Immature natural killer cell (primary cell): ENCODE results near the gene GRID1. TPM values are rescaled to one million over a fixed set of nuclear protein-coding genes. Genes with fewer than 3 reads are reported as not detected.

Experiments used
- DNase-seq, 3 donors: peaks; one replicate each; pipeline ENCODE4 v3.0.0; 2022; ENCODE audit warnings: mixed read lengths in 1 of 3
- H3K27ac Mint-ChIP-seq, 6 donors: one replicate each; pipeline ENCODE4 v1.8.0; 2020; ENCODE audit warnings: mixed read lengths in 6 of 6, mild to moderate bottlenecking in 5 of 6, inconsistent platforms in 4 of 6, moderate library complexity in 3 of 6
- H3K27me3 Mint-ChIP-seq, 3 donors: one replicate each; pipeline ENCODE4 v1.8.0; 2020 to 2021; ENCODE audit warnings: low read depth in 3 of 3, mild to moderate bottlenecking in 3 of 3, mixed read lengths in 3 of 3, moderate library complexity in 3 of 3, inconsistent platforms in 1 of 3
- H3K36me3 Mint-ChIP-seq, 3 donors: one replicate each; pipeline ENCODE4 v1.8.0; 2020; ENCODE audit warnings: mixed read lengths in 3 of 3, inconsistent platforms in 2 of 3, mild to moderate bottlenecking in 2 of 3
- H3K4me1 Mint-ChIP-seq, 2 donors: one replicate each; pipeline ENCODE4 v1.8.0; 2020; ENCODE audit warnings: inconsistent platforms in 2 of 2, mild to moderate bottlenecking in 2 of 2, mixed read lengths in 2 of 2, moderate library complexity in 1 of 2
- H3K4me3 Mint-ChIP-seq, 5 donors: one replicate each; pipeline ENCODE4 v1.8.0; 2020; ENCODE audit warnings: mild to moderate bottlenecking in 5 of 5, mixed read lengths in 5 of 5, inconsistent platforms in 3 of 5, moderate library complexity in 3 of 5
- H3K9me3 Mint-ChIP-seq, 6 donors: one replicate each; pipeline ENCODE4 v1.8.0; 2020; ENCODE audit warnings: mild to moderate bottlenecking in 6 of 6, mixed read lengths in 6 of 6, inconsistent platforms in 4 of 6, moderate library complexity in 3 of 6
- polyA plus RNA-seq, 3 donors: library from polyadenylated mRNA; unstranded; fragments of 300-500 nt; fragmentation: Illumina TruSeq; gene quantifications; one replicate each; pipeline ENCODE4 v1.2.3, GENCODE V29; 2021

GRID1 gene
- polyA plus RNA-seq, 3 donors from 2014 or later, result not detected

GRCh38 chr10:86253091-86254072, 113.2 kb downstream of the GRID1 start:
- peaks cover 2 to 4% (median 3%) of the 10 kb centered on the region in 3 donors for H3K27me3 Mint-ChIP-seq
- no peak overlapping the region for H3K4me3 Mint-ChIP-seq
- H3K27ac Mint-ChIP-seq, result no peak overlapping the region
- DNase-seq, result no peak
- no peaks in the 10 kb centered on the region for H3K36me3 Mint-ChIP-seq
- no peaks in the 10 kb centered on the region for H3K4me1 Mint-ChIP-seq
- H3K9me3 Mint-ChIP-seq, result peaks cover 0 to 4% (median 1%) of the 10 kb centered on the region in 6 donors

- DNase-seq, result no peak
- H3K27ac Mint-ChIP-seq, result no peak overlapping the region
Measured at GRCh38 chr10:86252556-86252955, 114.0 kb downstream of the GRID1 start.

GRCh38 chr10:86252079-86252478, 114.5 kb downstream of the GRID1 start:
- H3K27me3 Mint-ChIP-seq, result peaks cover 0 to 2% (median 0%) of the 10 kb centered on the region in 3 donors

More at GRCh38 chr10:86252556-86252955, 114.0 kb downstream of the GRID1 start:
- H3K36me3 Mint-ChIP-seq, result no peaks in the 10 kb centered on the region
- H3K4me1 Mint-ChIP-seq, result no peaks in the 10 kb centered on the region
- H3K4me3 Mint-ChIP-seq, result no peak overlapping the region
- peaks cover 0 to 4% (median 1%) of the 10 kb centered on the region in 6 donors for H3K9me3 Mint-ChIP-seq
- peaks cover 0 to 2% (median 0%) of the 10 kb centered on the region in 3 donors for H3K27me3 Mint-ChIP-seq

GRCh38 chr10:86251426-86251825, 115.2 kb downstream of the GRID1 start:
- Mint-ChIP-seq H3K9me3 (peaks cover 0 to 4% (median 1%) of the 10 kb centered on the region in 6 donors), H3K4me3 (no peak overlapping the region), H3K27me3 (peaks cover 0 to 2% (median 2%) of the 10 kb centered on the region in 3 donors), H3K4me1 (no peaks in the 10 kb centered on the region), H3K36me3 (no peaks in the 10 kb centered on the region), H3K27ac (no peak overlapping the region)
- no peak for DNase-seq

More at GRCh38 chr10:86252079-86252478, 114.5 kb downstream of the GRID1 start:
- no peak overlapping the region for H3K27ac Mint-ChIP-seq
- H3K4me1 Mint-ChIP-seq, result no peaks in the 10 kb centered on the region
- H3K36me3 Mint-ChIP-seq, result no peaks in the 10 kb centered on the region
- H3K9me3 Mint-ChIP-seq, result peaks cover 0 to 4% (median 1%) of the 10 kb centered on the region in 6 donors
- no peak overlapping the region for H3K4me3 Mint-ChIP-seq
- DNase-seq, result no peak

GRCh38 chr10:86250399-86250798, 116.2 kb downstream of the GRID1 start:
- no peak for DNase-seq
- Mint-ChIP-seq H3K4me1 (no peaks in the 10 kb centered on the region), H3K36me3 (no peaks in the 10 kb centered on the region), H3K9me3 (peaks cover 0 to 4% (median 1%) of the 10 kb centered on the region in 6 donors), H3K4me3 (no peak overlapping the region), H3K27me3 (peaks cover 0 to 4% (median 2%) of the 10 kb centered on the region in 3 donors), H3K27ac (no peak overlapping the region)

- no peak for DNase-seq
- Mint-ChIP-seq H3K9me3 (peaks cover 0 to 4% (median 1%) of the 10 kb centered on the region in 6 donors), H3K36me3 (no peaks in the 10 kb centered on the region), H3K4me3 (no peak overlapping the region), H3K4me1 (no peaks in the 10 kb centered on the region), H3K27ac (no peak overlapping the region), H3K27me3 (peaks cover 0 to 4% (median 2%) of the 10 kb centered on the region in 3 donors)
Measured at GRCh38 chr10:86249794-86250193, 116.8 kb downstream of the GRID1 start.

GRCh38 chr10:86248062-86248461, 118.5 kb downstream of the GRID1 start:
- Mint-ChIP-seq H3K36me3 (no peaks in the 10 kb centered on the region), H3K4me3 (no peak overlapping the region), H3K27me3 (peaks cover 0 to 3% (median 2%) of the 10 kb centered on the region in 3 donors), H3K27ac (no peak overlapping the region), H3K9me3 (peaks cover 0 to 4% (median 1%) of the 10 kb centered on the region in 6 donors), H3K4me1 (no peaks in the 10 kb centered on the region)
- no peak for DNase-seq

- H3K27ac Mint-ChIP-seq, result no peak overlapping the region
- H3K4me1 Mint-ChIP-seq, result no peaks in the 10 kb centered on the region
- no peak overlapping the region for H3K4me3 Mint-ChIP-seq
- no peak for DNase-seq
- H3K9me3 Mint-ChIP-seq, result peaks cover 0 to 4% (median 1%) of the 10 kb centered on the region in 6 donors
- H3K27me3 Mint-ChIP-seq, result peaks cover 0 to 3% (median 2%) of the 10 kb centered on the region in 3 donors
- H3K36me3 Mint-ChIP-seq, result no peaks in the 10 kb centered on the region
Measured at GRCh38 chr10:86247588-86247987, 119.0 kb downstream of the GRID1 start.

- H3K4me1 Mint-ChIP-seq, result no peaks in the 10 kb centered on the region
- H3K27me3 Mint-ChIP-seq, result peaks cover 0 to 3% (median 2%) of the 10 kb centered on the region in 3 donors
- DNase-seq, result no peak
- peaks cover 0 to 4% (median 1%) of the 10 kb centered on the region in 6 donors for H3K9me3 Mint-ChIP-seq
- no peak overlapping the region for H3K4me3 Mint-ChIP-seq
- no peaks in the 10 kb centered on the region for H3K36me3 Mint-ChIP-seq
- no peak overlapping the region for H3K27ac Mint-ChIP-seq
Measured at GRCh38 chr10:86247073-86247472, 119.5 kb downstream of the GRID1 start.

GRCh38 chr10:86246279-86246940, 120.2 kb downstream of the GRID1 start:
- no peaks in the 10 kb centered on the region for H3K36me3 Mint-ChIP-seq
- H3K4me1 Mint-ChIP-seq, result no peaks in the 10 kb centered on the region
- no peak overlapping the region for H3K4me3 Mint-ChIP-seq
- H3K27ac Mint-ChIP-seq, result no peak overlapping the region
- peaks cover 0 to 4% (median 1%) of the 10 kb centered on the region in 6 donors for H3K9me3 Mint-ChIP-seq
- H3K27me3 Mint-ChIP-seq, result peaks cover 0 to 3% (median 2%) of the 10 kb centered on the region in 3 donors
- DNase-seq, result no peak

- H3K9me3 Mint-ChIP-seq, result peaks cover 0 to 2% (median under 1%) of the 10 kb centered on the region in 6 donors
- H3K27me3 Mint-ChIP-seq, result peaks cover 0 to 3% (median 2%) of the 10 kb centered on the region in 3 donors
- no peak overlapping the region for H3K27ac Mint-ChIP-seq
- H3K4me3 Mint-ChIP-seq, result no peak overlapping the region
- no peaks in the 10 kb centered on the region for H3K36me3 Mint-ChIP-seq
- no peak for DNase-seq
- H3K4me1 Mint-ChIP-seq, result no peaks in the 10 kb centered on the region
Measured at GRCh38 chr10:86245015-86245394, 121.6 kb downstream of the GRID1 start.

- Mint-ChIP-seq H3K4me1 (no peaks in the 10 kb centered on the region), H3K27me3 (peaks cover 0 to 3% (median 2%) of the 10 kb centered on the region in 3 donors)
Measured at GRCh38 chr10:86244297-86245014, 122.1 kb downstream of the GRID1 start.

GRCh38 chr10:86243651-86244155, 122.9 kb downstream of the GRID1 start:
- no peaks in the 10 kb centered on the region for H3K9me3 Mint-ChIP-seq
- H3K4me1 Mint-ChIP-seq, result no peaks in the 10 kb centered on the region
- no peak overlapping the region for H3K27ac Mint-ChIP-seq
- H3K4me3 Mint-ChIP-seq, result no peak overlapping the region
- no peaks in the 10 kb centered on the region for H3K36me3 Mint-ChIP-seq
- H3K27me3 Mint-ChIP-seq, result peaks cover 0 to 3% (median 2%) of the 10 kb centered on the region in 3 donors
- DNase-seq, result no peak

More at GRCh38 chr10:86244297-86245014, 122.1 kb downstream of the GRID1 start:
- no peak for DNase-seq
- Mint-ChIP-seq H3K36me3 (no peaks in the 10 kb centered on the region), H3K4me3 (no peak overlapping the region), H3K27ac (no peak overlapping the region), H3K9me3 (no peaks in the 10 kb centered on the region)
